GM21529 (cell line): ENCODE data around the gene CD74.
A peak's percentile ranks its signal among the peaks of the same experiment; 100 is the strongest.
"Not testable (repeated sequence)": the region's sequence is repeated elsewhere in the genome, so short reads cannot be mapped to it uniquely, and the experiment has no call there.

Experiments
- ATAC-seq: cut with Tn5 transposase; IDR thresholded peaks from one replicate; pipeline ENCODE4 v1.9.1; 2021; ENCODE audit not compliant: unreplicated experiment

The CD74 gene

GRCh38 chr5:150412319-150413175 lies at the start of gene CD74:
TSS of gene CD74 (minus strand) at chr5:150412910. CDS start at chr5:150412749, 161 bp downstream.
- ATAC-seq, result peak; percentile 72

DNA sequence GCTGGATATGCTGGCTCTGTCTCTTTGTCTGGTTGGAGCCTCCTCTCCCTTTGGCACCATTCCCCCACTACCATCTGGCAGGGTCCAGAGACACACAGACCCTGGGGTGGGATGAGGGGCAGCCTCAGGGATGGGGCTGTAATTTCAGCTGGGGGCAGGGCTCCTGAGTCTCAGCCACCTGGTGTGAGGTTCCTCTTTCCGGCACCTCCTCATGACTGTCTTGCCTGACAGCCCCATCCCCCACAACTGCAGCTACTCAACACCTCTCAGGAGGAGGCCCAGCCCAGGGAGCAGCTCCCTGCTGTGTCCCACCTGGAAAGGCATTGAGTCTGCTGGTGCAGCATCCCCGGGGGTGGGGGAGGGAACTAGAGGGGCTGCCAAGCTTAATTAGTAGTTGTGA lies 48.5 kb upstream of the CD74 start:
- peak; percentile 84 for ATAC-seq

- ATAC-seq, result no peak
Observed at GRCh38 chr5:150460781-150461180, 48.1 kb upstream of the CD74 start.

- ATAC-seq, result peak; percentile 72
Observed at GRCh38 chr5:150458802-150459557, 46.3 kb upstream of the CD74 start.

- ATAC-seq, result no peak
Observed at GRCh38 chr5:150457562-150458240, 45.0 kb upstream of the CD74 start.

DNA sequence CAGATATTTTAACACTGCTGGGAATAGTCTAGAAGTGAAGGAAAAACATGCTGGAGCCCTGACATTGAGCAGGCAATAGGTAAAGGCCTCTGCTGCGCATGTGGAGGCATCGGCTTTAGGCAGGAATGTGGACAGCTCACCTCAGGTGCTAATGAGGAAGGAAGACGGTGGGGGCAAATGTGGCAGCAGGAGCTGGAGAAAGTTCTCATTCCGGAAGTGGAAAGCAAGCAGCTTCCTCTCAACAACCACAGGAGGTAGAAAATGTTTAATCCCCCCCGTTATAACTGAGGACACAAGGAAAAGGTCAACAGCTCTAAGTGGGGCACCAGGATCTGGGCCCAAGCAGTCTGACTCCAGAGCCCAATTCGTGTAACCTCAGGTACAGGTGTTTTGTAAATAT lies 44.4 kb upstream of the CD74 start:
- no peak for ATAC-seq

DNA sequence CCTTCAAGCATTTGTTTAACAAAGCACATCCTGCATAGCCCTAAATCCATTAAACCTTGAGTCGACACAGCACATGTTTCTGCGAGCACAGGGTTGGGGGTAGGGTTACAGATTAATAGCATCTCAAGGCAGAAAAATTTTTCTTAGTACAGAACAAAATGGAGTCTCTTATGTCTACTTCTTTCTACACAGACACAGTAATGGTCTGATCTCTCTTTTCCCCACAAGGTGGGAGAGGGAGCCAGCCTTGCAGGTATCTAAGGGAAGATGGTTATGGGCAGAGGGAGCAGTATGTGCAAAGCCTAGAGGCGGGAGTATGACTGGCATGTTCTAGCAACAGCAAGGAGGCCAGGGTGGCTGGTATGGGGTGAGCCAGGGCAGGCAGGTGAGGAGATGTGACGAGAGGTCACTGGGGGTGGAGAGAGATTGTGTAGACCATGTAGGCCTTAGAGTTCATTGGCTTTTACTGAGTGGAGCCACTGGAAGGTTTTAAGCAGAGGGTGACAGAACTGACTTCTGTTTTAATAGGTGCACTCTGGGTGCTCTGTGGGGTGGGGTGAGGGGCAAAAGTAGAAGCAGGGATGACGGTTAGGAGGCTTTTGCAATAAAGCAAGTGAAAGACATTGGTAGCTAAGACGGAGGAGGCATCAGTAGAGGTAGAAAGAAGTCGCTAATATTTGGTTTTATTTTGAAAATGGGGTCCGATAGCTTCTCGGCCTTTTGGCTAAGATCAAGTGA lies 42.0 kb upstream of the CD74 start:
- no peak for ATAC-seq

DNA sequence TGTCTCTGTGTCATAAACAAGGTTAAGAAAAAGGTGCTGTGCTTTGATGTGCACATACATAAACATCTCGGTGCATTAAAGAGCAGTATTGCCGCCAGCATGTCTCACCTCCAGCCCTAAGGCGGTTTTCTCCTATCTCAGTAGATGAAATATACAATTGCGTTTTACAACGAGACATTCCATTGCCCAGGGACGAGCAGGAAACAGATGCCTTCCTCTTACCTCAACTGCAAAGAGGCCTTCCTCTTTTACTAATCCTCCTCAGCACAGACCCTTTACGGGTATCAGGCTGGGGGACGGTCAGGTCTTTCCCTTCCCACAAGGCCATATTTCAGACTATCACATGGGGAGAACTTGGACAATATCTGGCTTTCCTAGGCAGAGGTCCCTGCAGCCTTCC lies 41.3 kb upstream of the CD74 start:
- ATAC-seq, result not testable (repeated sequence)

- no peak for ATAC-seq
Observed at GRCh38 chr5:150452914-150453313, 40.2 kb upstream of the CD74 start.

GRCh38 chr5:150451594-150451993 lies 38.9 kb upstream of the CD74 start:
- ATAC-seq, result no peak

DNA sequence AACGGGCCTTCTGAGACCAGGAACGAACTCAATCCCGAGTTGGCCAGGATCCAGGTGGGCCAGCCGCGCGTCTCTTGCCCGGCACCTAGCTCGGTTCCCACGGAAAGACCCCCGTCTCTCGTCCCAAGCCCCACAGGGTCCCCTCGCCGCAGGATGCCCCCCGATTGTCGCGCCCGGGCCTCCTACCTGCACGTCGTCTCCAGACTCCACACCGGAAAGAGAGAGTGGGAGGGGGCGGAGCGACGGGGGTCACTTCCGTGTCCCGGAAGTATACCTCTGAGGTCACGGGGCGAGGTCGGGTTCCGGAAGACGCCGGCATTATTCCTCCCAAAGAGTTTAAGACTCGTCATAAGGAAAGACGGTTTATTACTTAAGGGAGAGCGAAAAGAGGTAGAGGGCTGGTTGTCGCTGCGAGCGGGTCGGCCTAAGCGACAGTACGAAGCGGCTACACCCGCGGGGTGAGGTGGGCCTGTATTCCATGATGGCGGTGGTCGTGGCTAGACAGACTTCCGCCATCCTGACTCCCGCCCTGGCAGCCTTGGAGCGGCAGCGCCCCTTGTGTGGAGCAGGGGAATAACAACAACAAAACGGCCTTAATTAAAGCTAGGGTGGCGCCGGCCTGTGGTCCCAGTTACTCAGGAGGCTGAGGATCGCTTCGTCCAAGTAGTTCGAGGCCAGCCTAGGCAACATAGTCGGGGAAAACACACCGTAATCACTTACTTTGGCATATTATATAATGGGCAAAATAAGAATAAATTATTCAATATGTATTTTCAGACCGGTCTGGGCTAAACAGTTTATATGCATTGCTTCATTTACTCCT lies 37.0 kb upstream of the CD74 start, which contains the start of gene RPS14:
Gene RPS14, minus strand, starts transcription at position 223 of the 823 bp plus-strand sequence. CDS start 2,006 bp downstream, outside the sequence.
- peak; percentile 95 for ATAC-seq

DNA sequence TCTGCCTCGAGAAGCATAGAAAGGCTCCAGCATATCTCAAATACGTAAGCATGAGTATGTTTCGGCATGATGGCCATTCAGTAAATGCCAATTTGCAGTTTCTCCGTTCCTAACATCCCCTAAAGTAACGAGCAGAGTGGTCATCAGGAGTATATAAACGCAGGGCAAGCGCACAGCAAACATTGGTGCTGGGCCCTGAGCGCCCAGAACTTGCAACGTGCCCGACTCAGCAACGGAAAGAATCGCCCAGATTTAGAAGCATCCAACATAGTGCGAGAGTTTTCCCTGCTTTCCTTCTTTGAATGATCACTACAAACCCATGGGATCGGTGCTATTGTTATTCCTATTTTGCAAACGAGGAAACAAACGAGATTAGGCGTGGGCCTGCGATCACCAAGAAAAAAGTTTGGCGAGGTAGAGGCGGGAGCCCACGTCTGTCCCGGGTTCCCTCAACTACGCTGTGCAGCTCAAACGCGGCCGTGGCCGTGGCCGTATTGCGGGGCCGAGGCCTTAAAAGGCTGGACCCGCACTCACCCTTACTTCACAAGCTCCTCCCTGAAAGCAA lies 36.3 kb upstream of the CD74 start:
- ATAC-seq, result peak; percentile 22

GRCh38 chr5:150448334-150448733 lies 35.6 kb upstream of the CD74 start:
- ATAC-seq, result no peak

GRCh38 chr5:150447188-150447587 lies 34.5 kb upstream of the CD74 start:
- no peak for ATAC-seq

- no peak for ATAC-seq
Observed at GRCh38 chr5:150446583-150446982, 33.9 kb upstream of the CD74 start.

DNA sequence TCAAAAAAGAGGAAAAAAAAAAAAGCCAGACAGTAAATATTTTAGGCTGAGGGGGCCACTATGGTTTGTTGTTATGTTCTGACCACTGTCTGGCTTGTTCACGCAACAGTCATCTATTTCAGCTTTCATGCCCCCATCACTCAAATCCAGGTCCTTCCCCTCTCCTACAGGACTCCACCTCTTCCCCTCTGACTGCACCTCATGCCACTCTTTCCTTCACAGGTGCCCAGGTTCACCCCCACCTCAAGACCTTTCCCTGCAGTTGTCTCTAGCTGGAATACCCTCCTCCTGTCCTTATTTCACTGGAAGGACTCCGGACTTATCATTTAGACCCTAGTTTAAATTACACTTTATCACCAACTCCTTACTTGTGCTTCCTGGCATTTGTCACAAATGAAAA lies 33.4 kb upstream of the CD74 start:
- ATAC-seq, result no peak

DNA sequence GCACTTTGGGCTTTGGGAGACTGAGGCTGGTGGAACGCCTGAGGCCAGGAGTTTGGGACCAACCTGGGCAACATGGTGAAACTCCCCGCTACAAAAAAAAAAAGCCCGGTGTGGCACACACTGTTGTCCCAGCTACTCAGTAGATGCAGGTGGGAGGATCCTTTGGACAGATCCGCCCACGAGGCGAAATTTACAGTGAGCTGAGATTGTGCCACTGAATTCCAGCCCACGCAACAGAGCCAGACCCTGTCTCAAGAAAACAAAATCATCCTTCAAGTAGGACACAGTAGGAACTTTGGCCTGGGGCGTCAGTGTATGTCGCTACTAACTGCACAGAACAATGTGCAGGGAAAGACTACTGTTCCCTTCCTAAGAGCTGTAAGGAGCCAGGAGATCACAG lies 32.1 kb upstream of the CD74 start:
- ATAC-seq, result no peak

DNA sequence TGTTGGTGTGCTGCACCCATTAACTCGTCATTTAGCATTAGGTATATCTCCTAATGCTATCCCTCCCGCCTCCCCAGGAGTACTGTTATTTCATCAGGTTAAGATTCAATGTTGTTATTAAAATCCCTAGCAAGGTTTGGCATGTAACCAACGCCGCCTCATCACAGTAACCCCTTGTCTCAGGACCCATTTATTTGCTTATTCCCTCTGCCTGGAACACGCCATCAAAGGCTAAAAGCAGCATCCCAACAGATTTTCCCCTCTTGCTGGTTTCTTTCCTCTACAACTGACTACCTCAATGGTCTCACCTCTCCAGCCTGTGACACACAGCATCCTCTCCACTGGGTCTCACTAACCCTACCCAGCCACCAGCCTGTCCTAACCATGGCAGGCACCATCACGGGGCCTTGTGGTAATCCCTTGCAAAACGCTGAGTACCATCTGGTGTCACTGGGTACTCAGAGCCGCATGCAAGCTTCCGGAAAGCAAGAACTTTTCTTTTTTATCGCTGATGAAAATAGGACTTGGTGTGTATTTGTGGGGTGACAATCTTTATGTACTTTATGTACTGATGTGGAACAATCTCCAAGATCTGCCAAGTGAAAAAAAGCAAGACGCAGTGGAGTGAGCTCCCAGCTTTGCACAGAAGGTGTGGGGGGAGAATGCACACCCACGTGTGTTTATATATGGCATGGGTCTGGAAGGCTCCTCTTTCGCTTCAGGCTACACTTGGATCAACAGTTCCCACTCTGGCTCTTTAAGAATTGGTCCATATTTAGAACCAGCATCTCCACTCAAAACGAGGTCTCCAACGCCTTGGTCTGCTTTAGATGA lies 30.7 kb upstream of the CD74 start:
- ATAC-seq, result no peak

- no peak for ATAC-seq
Observed at GRCh38 chr5:150442699-150443080, 30.0 kb upstream of the CD74 start.
